ENCODE data around the gene NOL9.
"Not testable (repeated sequence)": the region's sequence is repeated elsewhere in the genome, so short reads cannot be mapped to it uniquely, and the experiment has no call there.

Gene NOL9

DNA sequence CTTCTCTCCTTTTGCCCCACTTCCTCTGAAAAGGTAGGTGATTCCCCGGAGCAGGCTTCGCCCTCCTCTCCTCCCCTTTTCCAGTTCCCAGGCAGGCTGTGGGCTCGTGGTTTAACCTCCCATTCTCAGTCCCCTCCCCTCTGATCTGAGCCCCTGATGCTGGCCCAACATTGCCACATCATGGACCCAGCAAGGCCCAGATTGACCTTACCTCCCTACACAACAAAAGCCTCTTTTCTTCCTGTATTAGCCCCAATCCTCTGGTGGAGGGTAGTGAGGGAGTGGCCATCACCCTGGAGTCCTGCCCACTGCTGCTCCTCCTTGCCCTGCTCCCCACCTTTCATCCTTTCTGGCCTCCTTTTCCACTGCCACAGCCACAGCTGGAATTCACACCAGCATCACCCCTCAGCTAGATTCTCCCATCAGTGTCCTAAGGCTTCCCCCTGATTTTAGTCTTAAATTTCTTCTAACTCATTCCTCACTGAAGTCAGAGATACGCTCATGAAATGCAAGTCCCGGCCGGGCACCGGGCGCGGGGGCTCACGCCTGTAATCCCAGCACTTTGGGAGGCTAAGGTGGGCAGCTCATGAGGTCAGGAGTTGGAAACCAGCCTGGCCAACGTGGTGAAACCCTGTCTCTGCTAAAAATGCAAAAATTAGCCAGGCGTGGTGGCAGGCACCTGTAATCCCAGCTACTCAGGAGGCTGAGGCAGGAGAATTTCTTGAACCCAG, 18.5 kb upstream of the NOL9 start:
- no peak for DNase-seq (ENCODE audit: low read depth in 2 of 2)

GRCh38 chr1:6570987-6571386, 16.7 kb upstream of the NOL9 start:
- no peak for DNase-seq (ENCODE audit: low read depth in 2 of 2)

- no peak for DNase-seq (ENCODE audit: low read depth in 2 of 2)
These were observed 15.8 kb upstream of the NOL9 start for GRCh38 chr1:6570100-6570499.

GRCh38 chr1:6569033-6569432, 14.7 kb upstream of the NOL9 start:
- no peak for DNase-seq (ENCODE audit: low read depth in 2 of 2)

DNA sequence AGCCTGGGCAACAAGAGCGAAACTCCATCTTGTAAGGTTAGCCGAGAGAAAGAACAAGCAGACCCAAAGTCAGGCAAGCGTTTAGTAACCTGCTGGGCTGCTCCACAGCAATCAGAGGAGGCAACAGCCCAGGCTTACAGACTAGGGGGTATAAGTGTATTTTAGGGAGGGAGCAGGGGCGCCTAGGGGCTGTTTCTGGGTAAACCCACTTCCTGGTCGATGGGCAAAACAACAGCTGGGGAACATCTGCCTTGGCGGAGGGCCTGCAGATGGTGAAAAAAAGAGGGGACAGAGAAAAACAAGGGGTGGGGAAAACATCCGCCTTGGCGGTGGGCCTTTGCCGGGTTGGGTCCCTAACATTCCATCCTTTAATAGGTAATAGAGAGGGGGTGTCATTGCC, 6.0 kb upstream of the NOL9 start:
- DNase-seq (ENCODE audit: low read depth in 2 of 2), result no peak

DNA sequence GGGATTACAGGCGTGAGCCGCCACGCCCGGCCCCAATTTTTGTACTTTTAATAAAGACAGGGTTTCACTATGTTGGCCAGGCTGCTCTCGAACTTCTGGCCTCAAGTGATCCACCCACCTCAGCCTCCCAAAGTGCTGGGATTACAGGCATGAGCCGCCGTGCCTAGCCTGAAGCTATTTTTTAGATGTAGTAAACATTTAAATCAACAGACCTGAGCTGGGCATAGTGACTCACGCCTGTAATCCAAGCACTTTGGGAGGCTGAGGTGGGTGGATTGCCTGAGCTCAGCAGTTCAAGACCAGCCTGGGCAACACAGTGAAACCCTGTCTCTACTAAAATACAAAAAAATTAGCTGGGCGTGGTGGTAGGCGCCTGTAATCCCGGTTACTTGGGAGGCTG, 4.8 kb upstream of the NOL9 start:
- DNase-seq (ENCODE audit: low read depth in 2 of 2), result not testable (repeated sequence)

DNA sequence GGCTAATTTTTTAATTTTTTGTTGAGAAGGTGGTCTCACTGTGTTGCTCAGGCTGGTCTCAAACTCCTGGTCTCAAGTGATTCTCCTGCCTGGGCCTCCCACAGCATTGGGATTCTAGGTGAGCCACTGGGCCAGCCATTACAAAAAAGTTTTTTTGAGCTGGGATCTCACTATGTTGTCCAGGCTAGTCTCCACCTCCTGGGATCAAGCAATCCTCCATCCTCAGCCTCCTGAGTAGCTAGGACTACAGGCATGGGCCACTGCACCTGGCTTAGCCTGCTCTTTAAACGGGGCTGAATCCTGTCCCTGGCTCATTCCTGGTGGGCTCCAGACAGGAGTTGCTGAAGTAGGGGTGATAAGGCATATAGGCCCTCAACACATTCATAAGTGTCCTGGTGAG, 3.3 kb upstream of the NOL9 start:
- DNase-seq (ENCODE audit: low read depth in 2 of 2), result no peak

GRCh38 chr1:6554907-6555778, 830 bp upstream of the NOL9 start, which contains the start of gene TAS1R1:
TAS1R1 (plus strand) TSS chr1:6555307; CDS start chr1:6555374, 67 bp downstream.
- DNase-seq (ENCODE audit: low read depth in 2 of 2), result no peak

- no peak for DNase-seq (ENCODE audit: low read depth in 2 of 2)
These were observed 7.0 kb downstream of the NOL9 start for GRCh38 chr1:6547301-6547700.

- DNase-seq (ENCODE audit: low read depth in 2 of 2), result no peak
These were observed 8.0 kb downstream of the NOL9 start for GRCh38 chr1:6546326-6546725.

GRCh38 chr1:6545276-6546112, 8.8 kb downstream of the NOL9 start:
- DNase-seq (ENCODE audit: low read depth in 2 of 2), result no peak

GRCh38 chr1:6544831-6545230, 9.5 kb downstream of the NOL9 start:
- DNase-seq (ENCODE audit: low read depth in 2 of 2), result no peak

GRCh38 chr1:6538956-6539355, 15.4 kb downstream of the NOL9 start:
- DNase-seq (ENCODE audit: low read depth in 2 of 2), result no peak

DNA sequence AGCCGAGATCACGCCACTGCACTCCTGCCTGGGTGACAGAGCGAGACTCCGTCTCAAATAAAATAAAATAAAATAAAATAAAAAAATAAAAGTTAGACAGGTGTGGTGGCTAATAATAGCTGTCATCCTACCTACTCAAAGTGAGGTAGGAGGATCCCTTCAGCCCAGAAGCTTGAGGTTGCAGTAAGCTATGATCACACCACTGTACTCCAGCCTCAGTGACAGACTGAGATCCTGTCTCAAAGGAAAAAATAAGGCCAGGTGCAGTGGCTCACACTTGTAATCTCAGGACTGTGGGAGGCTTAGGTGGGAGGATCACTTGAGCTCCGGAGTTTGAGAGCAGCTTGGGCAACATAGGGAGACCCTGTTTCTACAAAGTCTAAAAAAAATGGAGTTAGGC, 18.0 kb downstream of the NOL9 start:
- no peak for DNase-seq (ENCODE audit: low read depth in 2 of 2)

- no peak for DNase-seq (ENCODE audit: low read depth in 2 of 2)
These were observed 19.1 kb downstream of the NOL9 start for GRCh38 chr1:6535214-6535613.

DNA sequence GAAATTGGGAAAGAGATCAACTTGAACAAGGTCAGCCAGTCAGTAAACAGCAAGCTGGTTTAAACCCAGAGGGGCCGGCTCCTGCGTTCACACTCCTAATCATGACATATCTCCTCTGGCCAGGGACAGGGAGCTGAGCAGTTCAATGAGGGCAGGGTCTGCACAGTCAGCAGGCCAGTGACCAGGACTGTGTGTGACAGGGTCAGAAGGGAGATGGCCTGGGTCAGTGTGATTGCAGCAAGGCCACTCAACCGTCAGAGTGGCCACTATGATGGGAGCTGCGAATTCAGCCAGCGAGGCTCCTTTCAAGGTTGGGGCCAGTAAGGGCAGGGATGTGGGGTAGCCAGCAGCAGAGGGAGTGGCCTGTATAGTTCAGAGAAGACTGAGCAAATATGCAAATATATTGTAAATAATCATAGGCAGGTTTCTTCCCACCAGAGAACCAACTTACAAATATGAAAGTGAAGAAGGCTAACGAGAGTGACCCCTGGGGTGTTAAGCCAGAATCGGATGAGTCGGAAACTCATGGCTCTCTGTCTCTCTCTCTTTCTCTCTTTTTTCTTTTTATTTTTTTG, 20.0 kb downstream of the NOL9 start:
- DNase-seq (ENCODE audit: low read depth in 2 of 2), result no peak

DNA sequence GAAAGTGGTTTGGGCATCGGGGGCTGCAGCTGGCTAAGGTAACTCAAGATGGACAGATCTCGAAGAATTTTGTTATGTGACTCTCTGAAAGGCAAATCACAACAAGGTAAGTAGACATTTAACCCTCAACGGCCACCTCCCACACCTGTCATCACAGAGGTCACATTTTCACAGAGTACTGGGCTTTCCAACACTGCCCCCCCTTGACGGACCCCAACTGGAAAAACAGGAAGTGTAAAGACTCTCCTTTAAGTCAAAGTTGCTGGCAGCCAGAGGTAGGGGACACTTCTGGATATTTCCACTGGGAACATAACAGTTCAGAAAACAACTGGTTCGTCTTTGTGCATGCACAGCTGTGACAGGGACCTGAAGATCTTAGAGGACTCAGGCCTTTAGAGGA, 22.3 kb downstream of the NOL9 start:
- no peak for DNase-seq (ENCODE audit: low read depth in 2 of 2)

DNA sequence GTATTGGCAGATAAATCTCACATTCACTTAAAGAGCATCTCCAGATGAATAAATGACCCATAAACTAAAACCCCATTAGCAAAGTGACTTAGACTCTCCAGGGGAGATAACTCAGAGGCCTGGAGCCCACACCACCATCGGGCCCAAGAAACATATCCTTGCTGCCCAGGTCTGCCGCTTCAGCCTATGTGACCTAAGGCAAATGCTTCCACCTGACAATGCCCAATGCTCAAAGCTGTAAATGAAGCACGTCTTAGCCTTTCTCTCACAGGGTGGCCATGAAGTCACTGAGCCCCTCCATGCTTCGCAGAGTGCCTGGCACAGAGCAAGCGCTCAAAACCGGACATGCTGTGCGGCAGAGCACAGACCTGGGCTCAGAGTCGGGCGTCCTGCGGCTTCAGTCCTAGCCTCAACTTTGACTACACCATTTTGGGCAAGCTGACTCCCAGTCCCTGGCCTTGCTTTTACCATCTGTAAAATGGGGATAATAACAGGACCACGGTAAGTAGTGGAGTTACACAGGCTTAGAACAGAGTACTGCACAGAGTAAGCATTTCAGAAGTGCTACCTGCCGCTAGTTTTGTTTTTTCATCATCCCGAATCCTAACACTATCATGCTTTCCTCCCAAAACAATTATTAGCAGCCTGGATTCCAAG, 23.7 kb downstream of the NOL9 start:
- DNase-seq (ENCODE audit: low read depth in 2 of 2), result no peak

GRCh38 chr1:6528492-6528891, 25.8 kb downstream of the NOL9 start:
- no peak for DNase-seq (ENCODE audit: low read depth in 2 of 2)

DNA sequence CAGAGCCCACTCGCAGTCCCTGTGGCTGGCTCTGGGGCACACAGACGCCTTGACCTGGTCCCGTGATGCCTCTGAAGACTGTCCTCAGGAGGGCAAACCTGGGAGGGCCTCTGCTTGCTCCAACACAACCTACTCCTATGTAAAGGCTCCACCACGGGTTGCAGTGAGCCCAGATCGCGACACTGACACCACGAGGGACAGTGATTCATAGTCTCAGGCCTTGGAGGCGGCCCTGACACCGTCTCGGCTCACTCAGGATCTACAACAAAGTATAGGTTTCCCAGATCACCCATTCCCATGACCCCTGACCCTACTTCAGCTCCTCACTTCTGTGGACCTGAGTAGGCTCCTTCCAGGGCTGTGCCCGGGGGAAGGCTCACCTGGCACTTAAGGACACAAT, 28.0 kb downstream of the NOL9 start:
- no peak for DNase-seq (ENCODE audit: low read depth in 2 of 2)

DNA sequence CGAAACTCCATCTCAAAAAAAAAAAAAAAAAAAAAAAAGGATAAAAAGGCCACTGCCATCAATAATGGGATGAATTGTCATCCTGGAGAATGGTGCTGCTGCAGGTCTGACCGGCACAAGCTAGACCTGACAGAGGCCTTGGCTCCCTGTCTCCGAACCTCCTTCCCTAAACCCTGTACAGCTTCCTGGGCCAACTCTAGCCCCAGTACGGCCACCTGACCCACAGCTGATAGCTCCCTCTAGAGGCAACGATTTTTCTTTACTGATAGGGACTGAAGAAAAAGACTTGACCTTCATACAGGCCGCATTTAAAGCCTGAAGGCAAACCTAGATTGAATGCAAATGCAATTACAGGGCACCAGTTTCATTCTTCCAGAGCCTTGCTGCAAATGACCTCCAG, 30.7 kb downstream of the NOL9 start:
- no peak for DNase-seq (ENCODE audit: low read depth in 2 of 2)

All from stimulated activated CD8-positive, alpha-beta memory T cell treated with anti-CD3 and anti-CD28 coated beads, Interleukin-7, amount 100 ng/mL, for 1 hour (primary cell).